GM21381 (cell line): ENCODE results near the gene FAM117A.
A peak's percentile ranks its signal among the peaks of the same experiment; 100 is the strongest.
"Not testable (repeated sequence)": the region's sequence is repeated elsewhere in the genome, so short reads cannot be mapped to it uniquely, and the experiment has no call there.

Source experiments
- ATAC-seq: cut with Tn5 transposase; IDR thresholded peaks from one replicate; pipeline ENCODE4 v1.9.1; 2021; ENCODE audit warnings: mild to moderate bottlenecking, moderate library complexity; ENCODE audit not compliant: unreplicated experiment

Gene FAM117A

DNA sequence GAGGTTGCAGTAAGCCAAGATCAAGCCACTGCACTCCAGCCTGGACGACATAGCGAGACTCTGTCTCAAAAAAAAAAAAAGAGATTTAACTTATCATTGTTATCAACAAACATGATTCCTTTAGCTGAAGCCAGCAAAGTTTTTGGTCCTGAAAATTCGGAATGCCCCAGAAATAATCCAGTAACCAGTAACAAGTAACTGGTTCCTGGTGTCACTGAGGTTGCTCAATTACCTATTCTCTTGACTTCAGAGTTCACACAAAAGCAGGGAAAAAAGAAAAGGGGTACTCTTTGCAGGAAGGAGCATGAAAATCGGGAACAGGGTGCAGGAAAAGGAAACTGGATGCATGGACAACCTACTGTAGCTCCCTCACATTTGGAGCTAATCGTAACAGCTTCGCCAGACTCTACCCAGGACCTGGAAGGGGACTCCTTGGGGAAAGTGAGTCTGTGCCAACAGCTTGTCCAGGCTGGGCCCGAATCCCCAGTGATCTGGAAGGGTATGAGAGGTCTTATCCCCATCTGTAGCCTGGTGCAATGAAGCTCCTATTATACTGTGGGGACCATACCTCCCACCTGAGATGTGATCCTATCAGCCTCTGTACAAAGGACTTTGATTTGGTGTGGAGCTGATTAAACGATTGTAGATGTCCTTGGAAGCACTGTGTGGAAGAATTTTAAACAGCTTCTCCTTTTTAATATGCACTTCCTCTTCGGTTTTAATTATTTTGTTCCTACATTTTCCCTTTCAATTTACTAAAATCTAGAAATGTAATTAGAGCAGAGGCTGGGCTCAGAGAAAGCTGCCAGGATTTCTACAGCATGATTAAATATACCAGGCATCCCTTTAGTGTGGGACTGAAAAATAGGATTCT, 82.6 kb downstream of the FAM117A start:
- no peak for ATAC-seq

DNA sequence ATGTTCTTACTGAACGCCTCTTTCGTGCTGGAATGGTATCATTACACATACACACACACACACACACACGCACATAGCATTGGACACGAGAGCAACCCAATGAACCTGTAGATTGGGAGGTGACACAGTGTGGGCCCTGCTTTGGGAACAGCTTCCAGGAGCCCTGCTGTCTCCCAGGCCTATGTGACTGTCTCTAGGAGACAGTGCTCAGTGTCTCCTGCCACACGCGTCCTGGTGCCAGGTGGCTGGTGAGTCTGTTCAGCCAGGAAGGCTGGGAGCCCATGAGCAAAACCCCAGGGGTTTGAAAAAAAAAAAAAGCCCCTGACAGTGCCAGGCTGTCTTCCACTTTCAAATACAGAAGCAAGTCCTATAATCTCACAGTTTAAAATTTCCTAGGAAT, 83.6 kb downstream of the FAM117A start:
- ATAC-seq, result no peak

DNA sequence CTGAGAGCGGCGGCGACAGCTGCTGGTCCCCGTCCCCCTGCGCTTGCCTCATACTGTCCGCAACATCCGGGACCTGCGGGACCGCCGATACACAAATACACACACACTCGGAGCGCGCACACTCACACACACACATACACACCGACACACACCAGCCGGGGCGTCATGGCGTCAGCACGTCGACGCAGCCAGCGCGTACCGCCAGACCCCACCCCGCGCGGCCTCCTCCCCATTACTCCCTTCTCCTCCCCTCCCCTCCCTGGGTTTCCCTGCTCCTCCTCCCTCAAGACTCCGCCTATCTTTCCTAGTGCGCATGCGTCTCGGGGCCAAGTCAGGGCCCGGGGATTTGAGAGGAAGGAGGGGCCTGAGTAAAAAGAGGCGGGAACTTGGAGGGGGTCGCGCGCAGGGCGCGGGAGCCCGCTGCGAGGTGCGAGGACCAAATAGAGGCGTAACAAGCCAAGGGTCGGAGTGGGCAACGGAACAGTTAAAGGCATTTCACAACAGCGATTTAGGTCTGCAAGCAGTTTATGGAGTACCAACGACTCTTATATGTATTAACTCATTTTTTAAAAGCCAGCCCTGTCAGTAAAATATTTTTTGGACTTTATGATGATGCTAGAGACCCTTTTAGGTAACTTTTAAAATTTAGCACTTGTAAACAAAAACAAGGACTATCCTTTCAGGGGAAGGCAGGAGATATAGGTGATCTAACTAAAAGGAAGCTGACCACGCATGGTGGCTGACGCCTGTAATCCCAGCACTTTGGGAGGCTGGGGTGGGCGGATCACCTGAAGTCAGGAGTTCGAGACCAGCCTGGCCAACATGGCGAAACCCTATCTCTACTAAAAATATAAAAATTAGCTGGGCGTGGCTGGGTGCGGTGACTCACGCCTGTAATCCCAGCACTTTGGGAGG, 85.7 kb downstream of the FAM117A start, which contains the start of gene SPOP:
SPOP (minus strand) TSS at position 165 of the 915 bp plus-strand sequence. CDS start 55,287 bp downstream, outside the sequence.
- ATAC-seq, result peak; percentile 81

DNA sequence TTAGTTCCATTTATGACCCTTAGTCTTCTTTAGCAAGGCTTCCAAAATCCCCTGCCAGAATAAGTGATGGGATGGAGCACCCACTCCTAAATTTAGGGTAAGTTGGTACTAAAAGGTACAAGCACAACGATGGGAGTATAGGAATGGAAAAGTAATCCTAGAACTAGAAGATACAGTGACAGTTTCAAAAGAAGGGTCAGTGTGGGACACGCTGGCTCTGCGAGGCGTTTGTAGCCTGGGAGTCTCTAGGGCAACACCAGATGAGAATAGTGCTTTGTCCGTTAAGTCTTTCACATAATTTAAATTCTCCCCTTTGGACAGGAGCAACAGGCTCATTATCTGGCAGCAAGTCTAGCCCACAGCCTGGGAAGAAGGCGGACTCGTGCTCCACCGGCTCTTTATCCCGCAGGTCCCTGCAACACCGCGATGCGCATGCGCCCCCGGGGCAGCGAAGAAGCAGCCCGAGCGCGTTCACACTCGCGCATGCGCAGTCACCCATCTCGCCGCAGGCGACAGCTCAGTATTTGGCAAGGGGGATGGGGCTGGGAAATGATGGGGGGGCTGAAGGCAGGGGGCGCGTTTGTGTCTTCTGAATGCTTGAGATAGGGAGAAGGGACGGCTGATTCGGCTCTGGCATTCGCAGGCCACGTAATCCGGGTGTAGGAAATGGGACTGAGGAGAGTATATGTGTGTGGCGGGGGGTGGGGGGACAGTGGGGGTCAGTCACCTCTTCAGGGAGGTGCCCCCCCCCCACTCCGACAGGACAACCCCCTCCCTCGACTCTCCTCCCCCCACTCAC, 86.6 kb downstream of the FAM117A start:
- peak; percentile 45 for ATAC-seq

DNA sequence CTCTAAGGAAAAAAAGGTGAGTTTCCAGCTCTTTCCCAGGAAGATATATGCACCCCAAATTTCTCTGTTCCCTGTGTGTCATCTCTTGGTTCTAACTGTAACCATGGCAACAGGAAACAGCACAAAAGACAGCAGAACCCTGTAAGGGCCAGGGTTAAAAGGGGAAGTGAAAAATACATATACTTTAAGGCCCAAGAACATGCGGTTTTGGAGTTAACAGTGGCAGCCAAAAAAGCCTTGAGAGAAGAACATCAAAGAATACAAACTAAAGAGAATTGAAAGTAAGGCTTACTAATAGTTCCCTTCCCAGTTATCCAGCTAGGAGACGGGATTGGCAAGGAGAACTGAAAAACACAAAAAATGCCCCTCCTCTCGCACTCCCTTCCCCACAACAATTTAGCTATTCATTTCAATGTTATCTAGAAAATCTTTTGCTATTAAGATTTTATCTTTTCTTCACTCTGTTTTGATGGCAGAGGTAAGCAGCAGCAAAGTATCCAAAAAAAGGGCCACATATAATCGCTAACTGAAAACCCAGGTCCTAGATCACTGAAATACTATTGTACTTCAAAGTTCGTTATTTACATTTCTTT, 87.6 kb downstream of the FAM117A start:
- peak; percentile 50 for ATAC-seq

DNA sequence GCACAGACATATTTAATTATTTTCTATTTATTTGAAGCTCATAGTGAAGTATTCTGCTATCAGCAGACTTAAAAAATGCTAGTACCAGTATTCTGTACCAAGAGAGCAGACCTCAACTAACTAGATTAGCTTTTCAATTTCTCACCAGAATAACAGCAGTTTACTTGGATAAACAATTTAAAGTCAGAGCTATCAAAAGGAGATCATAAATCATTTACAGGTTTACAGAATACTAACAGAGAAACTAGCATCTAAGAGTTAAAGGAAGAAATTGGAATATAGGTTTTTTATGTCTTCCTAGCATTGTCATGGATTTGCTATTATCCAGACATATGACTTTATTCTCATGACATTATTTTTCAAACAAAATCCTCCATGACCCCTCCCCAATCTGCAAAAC, 89.4 kb downstream of the FAM117A start:
- no peak for ATAC-seq

DNA sequence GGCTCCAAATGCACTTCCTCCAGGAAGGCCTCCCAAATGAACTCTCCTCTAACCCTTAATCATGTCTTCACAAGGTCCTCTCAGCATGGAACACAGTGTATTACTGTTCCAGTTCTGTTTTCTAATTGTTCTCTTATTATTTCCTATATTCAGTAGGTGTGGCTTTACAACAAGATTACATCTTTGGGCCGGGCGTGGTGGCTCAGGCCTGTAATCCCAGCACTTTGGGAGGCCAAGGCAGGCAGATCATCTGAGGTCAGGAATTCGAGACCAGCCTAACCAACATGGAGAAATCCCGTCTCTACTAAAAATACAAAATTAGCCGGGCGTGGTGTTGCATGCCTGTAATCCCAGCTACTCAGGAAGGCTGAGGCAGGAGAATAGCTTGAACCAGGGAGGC, 90.3 kb downstream of the FAM117A start:
- not testable (repeated sequence) for ATAC-seq

DNA sequence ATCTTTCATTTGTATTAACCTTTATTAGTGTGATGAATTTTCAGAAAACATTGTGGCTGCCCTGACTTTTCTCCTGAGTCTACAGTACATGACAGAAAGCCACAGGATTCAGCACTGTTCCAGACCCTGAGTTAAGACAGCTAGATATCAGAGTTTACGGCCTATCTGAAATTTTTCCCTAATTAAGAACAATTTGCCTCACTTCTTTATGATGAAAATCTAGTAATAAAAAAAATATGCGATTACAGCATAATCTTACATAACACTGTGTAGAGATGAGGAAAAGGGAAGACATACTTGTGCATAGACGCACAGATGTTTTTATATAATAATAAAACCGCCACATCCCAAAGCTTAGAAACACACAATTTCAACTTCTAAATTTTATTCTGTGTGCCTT, 93.3 kb downstream of the FAM117A start:
- no peak for ATAC-seq

DNA sequence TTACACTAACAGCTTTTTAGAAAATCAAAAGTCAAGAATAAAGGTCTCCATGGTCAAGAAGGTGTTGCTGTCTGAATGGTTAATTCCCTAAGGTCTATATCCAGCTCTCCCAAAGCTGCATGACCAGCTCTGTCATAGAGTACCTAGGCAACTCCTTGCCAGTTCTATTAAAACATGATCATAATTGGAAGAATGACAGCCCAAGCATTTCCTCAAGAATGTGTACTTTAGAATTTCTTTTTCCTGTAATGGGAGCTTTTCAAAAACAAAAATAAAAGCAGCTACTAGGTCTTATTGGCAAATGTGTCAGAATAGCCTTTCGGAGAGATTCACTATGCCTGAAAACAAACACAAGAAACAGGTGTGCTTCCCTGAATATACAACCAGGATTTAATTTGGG, 93.9 kb downstream of the FAM117A start:
- no peak for ATAC-seq

DNA sequence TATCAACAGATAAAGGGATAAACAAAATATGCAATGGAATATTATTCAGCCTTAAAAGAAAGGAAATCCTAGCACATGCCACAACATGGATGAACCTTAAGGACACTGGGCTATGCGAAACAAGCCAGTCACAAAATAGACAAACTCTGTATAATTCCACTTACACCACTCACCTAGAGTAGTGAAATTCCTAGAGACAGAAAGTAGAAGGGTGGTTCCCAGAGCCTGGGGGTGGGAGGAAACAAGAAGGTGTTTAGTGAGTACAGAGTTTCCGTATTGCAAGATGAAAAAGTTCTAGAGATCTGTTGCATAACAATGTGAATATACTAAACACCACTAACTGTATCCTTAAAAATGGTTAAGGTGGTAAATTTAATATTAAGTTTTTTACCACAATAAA, 96.1 kb downstream of the FAM117A start:
- ATAC-seq, result no peak

DNA sequence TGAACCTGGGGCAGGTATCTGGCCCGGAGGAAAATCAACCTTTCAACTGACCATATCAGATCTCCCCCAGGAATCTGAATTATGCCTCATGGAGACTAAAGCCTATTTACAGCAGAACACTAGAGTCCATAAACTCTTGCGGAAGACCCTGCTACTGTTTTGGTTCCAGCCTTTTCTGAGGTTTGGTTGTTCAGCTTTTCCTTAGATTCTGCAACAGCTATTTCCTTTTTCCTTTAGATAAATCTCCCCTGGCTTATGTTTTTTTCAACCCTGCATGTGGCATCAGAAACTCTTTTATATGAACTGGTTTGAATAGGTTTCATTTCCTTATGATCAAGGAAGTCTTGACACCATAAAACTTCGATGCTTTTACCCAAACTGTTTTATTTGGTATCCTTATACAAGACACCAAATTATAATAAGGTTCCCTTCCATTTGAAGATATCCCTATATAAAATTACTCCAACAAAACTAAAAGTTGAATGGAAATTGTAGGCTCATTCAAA, 99.2 kb downstream of the FAM117A start:
- ATAC-seq, result no peak
